Measurements from ENCODE around the gene C1QTNF12.

The C1QTNF12 gene

DNA sequence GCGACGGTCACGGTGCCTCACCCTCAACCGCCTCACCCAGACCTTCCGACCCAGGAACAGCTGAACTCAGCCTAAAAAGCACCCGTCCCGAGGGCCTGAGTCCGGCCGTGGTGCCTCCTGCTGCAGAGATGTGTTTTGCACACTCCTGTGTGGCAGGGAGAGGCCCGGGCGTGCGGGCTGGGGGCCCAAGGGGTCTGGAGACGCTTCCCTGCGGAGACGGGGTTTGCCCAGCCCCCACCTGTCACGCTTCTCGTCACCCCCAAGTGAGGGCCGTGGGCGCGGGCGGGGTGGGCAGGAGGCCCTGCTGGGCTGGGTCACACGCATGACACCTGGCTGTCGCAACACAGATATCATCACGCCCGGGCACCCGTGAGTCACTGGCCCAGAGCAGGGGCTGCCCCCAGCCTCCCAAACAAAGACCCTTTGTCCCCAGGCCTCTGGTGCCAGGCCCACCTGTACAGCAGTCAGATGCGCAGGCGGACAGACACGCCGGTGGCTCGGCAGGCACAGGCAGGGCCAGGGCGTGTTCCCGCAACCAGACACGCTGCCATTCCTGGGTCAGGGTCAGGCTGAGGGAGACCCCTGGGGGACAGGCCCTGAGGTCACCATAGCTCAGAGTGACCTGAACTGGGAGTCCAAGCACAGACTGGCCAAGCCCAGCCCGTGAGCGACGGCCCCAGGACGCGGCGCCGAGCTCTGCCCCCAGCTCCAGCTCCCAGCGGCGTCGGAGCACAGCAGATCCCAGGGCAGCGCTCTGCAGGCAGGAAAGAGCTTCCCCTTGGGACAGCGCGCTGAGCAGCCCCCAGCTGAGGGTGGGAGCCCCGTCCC is 8.4 kb downstream of the C1QTNF12 start:
- DNase-seq (ENCODE audit: low read depth, low spot score) = no peak
- peaks cover 1% of the 10 kb centered on the region; the same call in 1 of the 2 replicates for H3K9me3 ChIP-seq (ENCODE audit: insufficient read depth, low read length)
- no peaks in the 10 kb centered on the region for H3K27me3 ChIP-seq (ENCODE audit: insufficient read depth, insufficient read length)
- no peak overlapping the region for H3K9ac ChIP-seq (ENCODE audit: insufficient read length, low read depth)
- TF ChIP-seq SUZ12 (IDR thresholded peaks at IDR 0.05; ENCODE audit: extremely low read depth, insufficient read depth, insufficient read length) = no peak
- peaks cover 11% of the 10 kb centered on the region for H3K4me1 ChIP-seq (ENCODE audit: insufficient read depth, insufficient read length)
- peaks cover 29% of the 10 kb centered on the region for H3K36me3 ChIP-seq (ENCODE audit: insufficient read depth, insufficient read length, low read length)
- H3K4me3 ChIP-seq (ENCODE audit: insufficient read length, low read depth) = no peak overlapping the region

DNA sequence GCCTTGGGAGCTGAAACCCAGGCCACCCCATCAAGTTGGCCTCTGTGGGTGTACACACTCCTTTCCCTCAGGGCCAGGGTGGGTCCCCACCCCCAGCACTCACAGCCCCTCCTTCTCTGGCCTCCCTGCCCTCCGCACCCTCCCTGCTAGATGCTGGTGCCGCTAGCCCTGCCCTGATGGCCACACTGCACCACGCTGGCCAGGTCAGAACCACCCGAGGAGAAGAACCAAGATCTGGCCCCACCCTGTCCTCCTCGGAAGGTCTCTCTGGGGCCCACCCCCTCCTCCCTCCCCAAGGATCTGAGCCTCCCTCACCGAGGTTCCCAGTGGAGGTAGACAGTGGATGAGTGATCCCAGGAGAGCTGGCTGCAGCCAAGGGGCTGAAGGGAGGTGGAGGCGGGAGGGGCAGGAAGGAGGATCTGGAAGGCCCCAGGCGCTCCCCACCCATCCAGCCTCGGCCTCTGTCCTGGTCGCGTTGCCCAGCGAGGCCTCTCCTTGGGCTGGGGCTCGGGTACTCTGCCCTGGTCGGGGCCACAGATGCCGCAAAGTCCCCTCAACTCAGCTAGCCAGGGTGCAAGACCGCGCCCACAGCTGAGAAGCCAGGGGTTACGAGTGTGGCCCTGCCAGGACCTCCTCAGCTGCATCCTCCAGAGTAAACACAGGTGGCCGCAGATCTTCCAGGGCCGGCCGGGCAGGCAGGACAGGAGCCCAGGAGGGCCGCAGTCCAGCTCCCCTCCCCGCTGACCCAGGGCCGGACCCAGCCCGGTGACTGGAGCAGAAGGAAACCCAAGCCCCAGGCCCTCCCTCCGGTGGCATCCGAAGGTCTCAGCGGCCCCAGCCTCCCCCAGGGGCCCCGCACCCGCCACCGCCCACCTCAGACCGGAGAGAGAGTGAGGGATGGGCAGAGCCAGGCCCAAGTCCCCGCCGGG is 9.3 kb downstream of the C1QTNF12 start:
- H3K36me3 ChIP-seq (ENCODE audit: insufficient read depth, insufficient read length, low read length) = peaks cover 31% of the 10 kb centered on the region
- no peak for DNase-seq (ENCODE audit: low read depth, low spot score)
- H3K9me3 ChIP-seq (ENCODE audit: insufficient read depth, low read length) = peaks cover 8% of the 10 kb centered on the region; the same call in 1 of the 2 replicates
- no peak for TF ChIP-seq YY1 (IDR thresholded peaks at IDR 0.05; ENCODE audit: insufficient read depth, insufficient read length)
- no peak for TF ChIP-seq ZNF274 (IDR thresholded peaks at IDR 0.05; ENCODE audit: low read depth, low read length)
- TF ChIP-seq SUZ12 (IDR thresholded peaks at IDR 0.05; ENCODE audit: extremely low read depth, insufficient read depth, insufficient read length) = no peak
- H3K27me3 ChIP-seq (ENCODE audit: insufficient read depth, insufficient read length) = no peaks in the 10 kb centered on the region
- no peak overlapping the region for H3K9ac ChIP-seq (ENCODE audit: insufficient read length, low read depth)
- H3K4me3 ChIP-seq (ENCODE audit: insufficient read length, low read depth) = no peak overlapping the region
- H3K4me1 ChIP-seq (ENCODE audit: insufficient read depth, insufficient read length) = peaks cover 11% of the 10 kb centered on the region

DNA sequence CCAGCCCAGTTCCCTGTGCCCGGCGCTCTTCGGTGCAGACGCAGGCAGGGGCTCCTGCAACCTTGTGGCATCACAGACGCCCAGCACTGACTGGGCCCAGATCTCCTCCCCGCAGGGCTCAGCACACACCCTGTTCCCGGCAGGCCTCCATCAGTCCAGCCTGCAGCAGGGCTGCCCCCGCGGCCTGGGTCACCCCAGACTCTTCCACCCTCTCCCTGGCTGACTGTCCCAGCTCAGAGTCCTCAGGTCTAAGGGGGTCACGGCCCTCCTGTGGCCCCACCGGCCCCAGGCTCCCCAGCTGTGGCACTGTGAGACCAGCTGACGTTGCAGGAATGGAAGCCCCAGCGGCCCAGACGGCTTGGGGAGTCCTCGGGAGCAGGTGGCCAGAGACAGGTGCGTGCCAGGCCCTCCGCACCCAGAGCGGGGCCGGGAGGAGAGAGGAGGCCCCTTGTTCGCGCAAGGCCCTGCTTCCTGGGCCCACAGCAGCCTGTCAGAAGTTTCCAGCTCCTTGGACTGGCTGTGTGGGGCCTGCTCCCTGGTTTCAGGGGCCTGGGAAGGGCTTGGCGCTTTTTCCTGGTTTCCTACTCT is 10.3 kb downstream of the C1QTNF12 start:
- no peaks in the 10 kb centered on the region for H3K27me3 ChIP-seq (ENCODE audit: insufficient read depth, insufficient read length)
- peak overlapping the region; percentile 42 for H3K9ac ChIP-seq (ENCODE audit: insufficient read length, low read depth)
- H3K36me3 ChIP-seq (ENCODE audit: insufficient read depth, insufficient read length, low read length) = peaks cover 31% of the 10 kb centered on the region
- no peak for DNase-seq (ENCODE audit: low read depth, low spot score)
- peaks cover 8% of the 10 kb centered on the region; the same call in 1 of the 2 replicates for H3K9me3 ChIP-seq (ENCODE audit: insufficient read depth, low read length)
- no peak for TF ChIP-seq SUZ12 (IDR thresholded peaks at IDR 0.05; ENCODE audit: extremely low read depth, insufficient read depth, insufficient read length)
- no peak for TF ChIP-seq ZNF274 (IDR thresholded peaks at IDR 0.05; ENCODE audit: low read depth, low read length)
- TF ChIP-seq YY1 (IDR thresholded peaks at IDR 0.05; ENCODE audit: insufficient read depth, insufficient read length) = no peak
- H3K4me1 ChIP-seq (ENCODE audit: insufficient read depth, insufficient read length) = peaks cover 11% of the 10 kb centered on the region
- H3K4me3 ChIP-seq (ENCODE audit: insufficient read length, low read depth) = no peak overlapping the region

DNA sequence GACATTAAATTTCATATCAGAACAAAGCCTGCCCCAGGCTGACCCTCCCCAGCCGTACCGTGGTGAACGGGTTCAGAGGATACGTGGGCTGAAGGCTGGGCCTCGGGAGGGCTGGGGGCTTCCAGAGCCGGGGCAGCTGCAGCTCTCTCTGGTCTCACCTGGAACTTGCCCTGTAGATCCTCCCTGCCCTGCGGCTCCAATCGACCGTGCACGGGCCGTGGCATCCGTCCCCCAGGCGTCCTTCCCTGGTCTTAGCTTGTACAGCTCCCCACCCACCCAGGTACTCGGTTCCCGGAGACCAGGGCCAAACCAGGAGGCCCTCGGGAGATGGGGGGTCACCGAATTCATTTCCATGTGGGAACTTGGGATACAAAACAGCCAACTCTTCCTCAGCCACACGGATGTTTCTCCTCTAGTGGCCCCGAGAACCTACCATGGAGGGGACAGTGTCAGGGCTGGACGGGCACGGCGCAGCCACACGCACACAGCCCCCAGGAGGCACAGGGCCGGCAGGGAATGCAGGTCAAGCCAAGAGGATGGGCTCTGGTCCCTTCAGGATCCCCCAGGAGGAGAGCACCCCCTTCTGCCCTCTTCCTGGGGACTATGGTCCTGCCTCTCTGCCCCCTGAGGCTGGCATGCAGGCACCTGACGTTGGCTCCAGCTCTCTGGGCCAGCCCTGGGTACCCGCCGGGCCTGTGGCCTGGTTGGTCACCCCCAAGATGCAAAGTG is 11.3 kb downstream of the C1QTNF12 start:
- no peaks in the 10 kb centered on the region for H3K27me3 ChIP-seq (ENCODE audit: insufficient read depth, insufficient read length)
- H3K4me3 ChIP-seq (ENCODE audit: insufficient read length, low read depth) = no peak overlapping the region
- H3K36me3 ChIP-seq (ENCODE audit: insufficient read depth, insufficient read length, low read length) = peaks cover 32% of the 10 kb centered on the region
- no peak for DNase-seq (ENCODE audit: low read depth, low spot score)
- peaks cover 8% of the 10 kb centered on the region; the same call in 1 of the 2 replicates for H3K9me3 ChIP-seq (ENCODE audit: insufficient read depth, low read length)
- no peak for TF ChIP-seq ZNF274 (IDR thresholded peaks at IDR 0.05; ENCODE audit: low read depth, low read length)
- no peak for TF ChIP-seq SUZ12 (IDR thresholded peaks at IDR 0.05; ENCODE audit: extremely low read depth, insufficient read depth, insufficient read length)
- TF ChIP-seq YY1 (IDR thresholded peaks at IDR 0.05; ENCODE audit: insufficient read depth, insufficient read length) = no peak
- no peak overlapping the region for H3K9ac ChIP-seq (ENCODE audit: insufficient read length, low read depth)
- H3K4me1 ChIP-seq (ENCODE audit: insufficient read depth, insufficient read length) = peaks cover 11% of the 10 kb centered on the region

DNA sequence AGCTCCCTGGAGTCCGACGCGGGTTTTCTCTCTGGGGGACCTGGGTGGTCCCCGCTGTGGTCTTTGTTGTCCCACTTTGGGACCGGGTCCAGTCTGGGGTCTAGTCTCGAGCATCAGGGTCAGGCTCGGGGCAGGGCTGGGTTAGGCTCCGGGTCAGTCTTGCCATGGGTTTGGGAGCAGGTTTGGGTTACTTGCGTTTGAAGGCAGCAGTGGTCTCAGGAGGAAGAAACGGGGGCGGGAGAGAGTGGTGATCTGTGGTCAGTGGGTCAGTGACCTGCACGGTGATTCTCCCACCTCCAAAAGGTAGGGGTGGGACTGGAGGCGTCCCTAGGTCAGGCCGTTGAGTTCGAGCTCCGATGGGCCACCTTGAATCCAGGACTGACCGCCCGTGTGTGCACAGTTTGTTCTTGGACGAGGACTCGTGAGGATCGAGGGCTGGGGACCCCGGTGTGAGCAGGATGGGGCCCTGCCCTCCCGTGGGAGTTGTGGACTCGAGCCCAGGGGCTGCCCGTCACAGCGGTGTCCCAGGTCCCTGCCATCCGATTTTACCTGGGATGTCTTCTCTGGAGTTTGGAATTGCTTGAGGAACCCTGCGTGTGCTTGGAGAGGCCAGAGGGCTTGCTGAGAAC is 12.2 kb downstream of the C1QTNF12 start:
- no peak overlapping the region for H3K9ac ChIP-seq (ENCODE audit: insufficient read length, low read depth)
- H3K4me3 ChIP-seq (ENCODE audit: insufficient read length, low read depth) = no peak overlapping the region

DNA sequence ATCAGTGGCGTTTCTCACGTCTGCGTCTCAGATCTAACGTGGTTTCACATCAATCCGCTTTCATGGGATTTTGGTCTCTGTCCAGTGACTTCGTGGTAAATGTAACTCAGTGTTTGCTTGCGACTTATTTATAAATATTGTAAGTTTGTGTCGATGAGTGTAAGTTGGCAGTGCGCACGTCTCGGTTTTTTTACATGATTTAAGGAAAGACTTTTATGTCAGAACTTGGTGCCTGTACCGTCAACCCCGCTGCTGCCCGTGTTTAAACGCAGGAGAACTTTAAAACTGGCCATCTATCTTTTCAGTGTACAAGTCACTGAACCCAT is 13.0 kb downstream of the C1QTNF12 start:
- Histone ChIP-seq H3K9me3 (ENCODE audit: insufficient read depth, low read length) (peaks cover 8% of the 10 kb centered on the region; the same call in 1 of the 2 replicates), H3K4me1 (ENCODE audit: insufficient read depth, insufficient read length) (peaks cover 7% of the 10 kb centered on the region), H3K27me3 (ENCODE audit: insufficient read depth, insufficient read length) (no peaks in the 10 kb centered on the region), H3K9ac (ENCODE audit: insufficient read length, low read depth) (peak overlapping the region; percentile 32), H3K36me3 (ENCODE audit: insufficient read depth, insufficient read length, low read length) (peaks cover 48% of the 10 kb centered on the region), H3K4me3 (ENCODE audit: insufficient read length, low read depth) (no peak overlapping the region)
- no peak for TF ChIP-seq SUZ12 (IDR thresholded peaks at IDR 0.05; ENCODE audit: extremely low read depth, insufficient read depth, insufficient read length)
- no peak for TF ChIP-seq YY1 (IDR thresholded peaks at IDR 0.05; ENCODE audit: insufficient read depth, insufficient read length)
- TF ChIP-seq ZNF274 (IDR thresholded peaks at IDR 0.05; ENCODE audit: low read depth, low read length) = no peak
- no peak for DNase-seq (ENCODE audit: low read depth, low spot score)

More for the DNA sequence above, 12.2 kb downstream of the C1QTNF12 start:
- H3K27me3 ChIP-seq (ENCODE audit: insufficient read depth, insufficient read length) = no peaks in the 10 kb centered on the region
- H3K9me3 ChIP-seq (ENCODE audit: insufficient read depth, low read length) = peaks cover 8% of the 10 kb centered on the region; the same call in 1 of the 2 replicates
- H3K36me3 ChIP-seq (ENCODE audit: insufficient read depth, insufficient read length, low read length) = peaks cover 41% of the 10 kb centered on the region
- no peak for TF ChIP-seq SUZ12 (IDR thresholded peaks at IDR 0.05; ENCODE audit: extremely low read depth, insufficient read depth, insufficient read length)
- no peak for TF ChIP-seq ZNF274 (IDR thresholded peaks at IDR 0.05; ENCODE audit: low read depth, low read length)
- no peak for TF ChIP-seq YY1 (IDR thresholded peaks at IDR 0.05; ENCODE audit: insufficient read depth, insufficient read length)
- DNase-seq (ENCODE audit: low read depth, low spot score) = no peak
- peaks cover 7% of the 10 kb centered on the region for H3K4me1 ChIP-seq (ENCODE audit: insufficient read depth, insufficient read length)
